8988T (cell line): ENCODE measurements around the gene PAMR1.
"Not testable (repeated sequence)": the region's sequence is repeated elsewhere in the genome, so short reads cannot be mapped to it uniquely, and the experiment has no call there.

Experiments used
- DNase-seq: peaks from one replicate; pipeline ENCODE4 v3.0.0; 2011

Gene PAMR1

GRCh38 chr11:35525501-35526175 lies at the start of gene PAMR1:
Gene PAMR1, minus strand, starts transcription at chr11:35525616. Its CDS starts 31 bp downstream, at chr11:35525585.
- no peak for DNase-seq

GRCh38 chr11:35571696-35572095 lies 46.3 kb upstream of the PAMR1 start:
- DNase-seq, result no peak

GRCh38 chr11:35567737-35568465 lies 42.5 kb upstream of the PAMR1 start:
- no peak for DNase-seq

- no peak for DNase-seq
These were observed 41.5 kb upstream of the PAMR1 start for GRCh38 chr11:35566885-35567284.

- no peak for DNase-seq
These were observed 40.8 kb upstream of the PAMR1 start for GRCh38 chr11:35566181-35566580.

- no peak for DNase-seq
These were observed 38.8 kb upstream of the PAMR1 start for GRCh38 chr11:35564245-35564595.

- DNase-seq, result no peak
These were observed 38.2 kb upstream of the PAMR1 start for GRCh38 chr11:35563484-35564244.

GRCh38 chr11:35559949-35560348 lies 34.5 kb upstream of the PAMR1 start:
- DNase-seq, result no peak

- DNase-seq, result no peak
These were observed 33.1 kb upstream of the PAMR1 start for GRCh38 chr11:35558513-35558912.

GRCh38 chr11:35555488-35555887 lies 30.1 kb upstream of the PAMR1 start:
- DNase-seq, result no peak

- no peak for DNase-seq
These were observed 29.3 kb upstream of the PAMR1 start for GRCh38 chr11:35554491-35555437.

GRCh38 chr11:35553831-35554230 lies 28.4 kb upstream of the PAMR1 start:
- DNase-seq, result no peak

- no peak for DNase-seq
These were observed 27.6 kb upstream of the PAMR1 start for GRCh38 chr11:35553021-35553420.

GRCh38 chr11:35552616-35553015 lies 27.2 kb upstream of the PAMR1 start:
- no peak for DNase-seq

- no peak for DNase-seq
These were observed 25.1 kb upstream of the PAMR1 start for GRCh38 chr11:35550374-35551036.

GRCh38 chr11:35549787-35550186 lies 24.4 kb upstream of the PAMR1 start:
- no peak for DNase-seq

GRCh38 chr11:35548925-35549561 lies 23.6 kb upstream of the PAMR1 start:
- DNase-seq, result no peak

- DNase-seq, result not testable (repeated sequence)
These were observed 22.6 kb upstream of the PAMR1 start for GRCh38 chr11:35547995-35548394.

- DNase-seq, result no peak
These were observed 20.9 kb upstream of the PAMR1 start for GRCh38 chr11:35546317-35546716.

GRCh38 chr11:35545391-35546003 lies 20.1 kb upstream of the PAMR1 start:
- DNase-seq, result no peak

GRCh38 chr11:35543481-35543880 lies 18.1 kb upstream of the PAMR1 start:
- no peak for DNase-seq
